Smooth muscle cell (in vitro differentiated cells): Measurements from ENCODE around the gene SLC22A5. TPM values are rescaled to one million over a fixed set of nuclear protein-coding genes. Genes with fewer than 3 reads are reported as not detected.

Experiments used
- DNase-seq: peaks from one replicate; lab custom pipeline; 2025; ENCODE audit not compliant: unreplicated experiment; lab: John Stamatoyannopoulos, UW
- H2AFZ ChIP-seq: fragments of 200-600 bp; sonication (generic); 2 replicates; pipeline ENCODE4 v1.6.0; 2016; ENCODE audit warnings: antibody characterized with exemption, low read depth, mild to moderate bottlenecking
- H3F3A ChIP-seq: fragments of 200-600 bp; sonication (generic); 2 replicates; pipeline ENCODE4 v1.6.0; 2017; ENCODE audit warnings: antibody characterized with exemption, low read depth
- H3K27ac ChIP-seq: fragments of 200-600 bp; sonication (generic); 2 replicates; pipeline ENCODE4 v1.5.1; 2016; ENCODE audit warnings: low read depth, mild to moderate bottlenecking
- H3K27me3 ChIP-seq: fragments of 200-600 bp; sonication (generic); 2 replicates; pipeline ENCODE4 v1.6.1; 2016; ENCODE audit warnings: low read depth, mild to moderate bottlenecking
- H3K36me3 ChIP-seq: fragments of 200-600 bp; sonication (generic); 2 replicates; pipeline ENCODE4 v1.5.1; 2016; ENCODE audit warnings: low read depth
- H3K4me1 ChIP-seq: fragments of 200-600 bp; sonication (generic); 2 replicates; pipeline ENCODE4 v1.5.1; 2016; ENCODE audit warnings: low read depth
- H3K4me2 ChIP-seq: fragments of 200-600 bp; sonication (generic); 2 replicates; pipeline ENCODE4 v1.6.0; 2016; ENCODE audit warnings: mild to moderate bottlenecking
- H3K4me3 ChIP-seq: fragments of 200-600 bp; sonication (generic); 2 replicates; pipeline ENCODE4 v1.5.1; 2016; ENCODE audit warnings: mild to moderate bottlenecking
- H3K79me2 ChIP-seq: fragments of 200-600 bp; sonication (generic); 2 replicates; pipeline ENCODE4 v1.6.0; 2016; ENCODE audit warnings: low read depth, mild to moderate bottlenecking
- H3K9ac ChIP-seq: fragments of 200-600 bp; sonication (generic); 2 replicates; pipeline ENCODE4 v1.6.0; 2016; ENCODE audit warnings: low read depth
- H3K9me3 ChIP-seq: fragments of 200-600 bp; sonication (generic); replicated peaks from 2 replicates; pipeline ENCODE4 v1.5.1; 2016; ENCODE audit warnings: low read depth
- H4K20me1 ChIP-seq: fragments of 200-600 bp; sonication (generic); 2 replicates; pipeline ENCODE4 v1.6.0; 2016; ENCODE audit warnings: low read depth
- CTCF ChIP-seq: fragments of 200-600 bp; sonication (generic); IDR thresholded peaks from 2 replicates; pipeline ENCODE4 v1.5.1; 2017; ENCODE audit warnings: borderline replicate concordance, mild to moderate bottlenecking, antibody characterized with exemption; ENCODE audit not compliant: insufficient read depth, poor library complexity, severe bottlenecking
- WGBS: methylation state at CpG from one replicate; pipeline ENCODE4 v1.1.7; 2016; ENCODE audit warnings: low lambda C conversion rate; 5-methylcytosine and 5-hydroxymethylcytosine counted together
- polyA plus RNA-seq: library from polyadenylated mRNA; unstranded; fragments of >200 nt; fragmentation: Nextera tagmentation; extraction: Ambion mirVana; gene quantifications from 2 replicates; pipeline ENCODE4 v1.2.1, GENCODE V29; 2016
- total RNA-seq: library from RNA; depleted of rRNA; stranded (reverse); fragments of >200 nt; gene quantifications from 2 replicates; pipeline ENCODE4 v1.2.3, GENCODE V29; 2014

Gene SLC22A5
- total and polyA plus RNA-seq, 2 experiments from 2014 or later: 1.5 to 4.6 TPM

GRCh38 chr5:132369007-132369473, 470 bp upstream of the SLC22A5 start:
- Histone ChIP-seq H3K4me3 (peak overlapping the region; percentile 71), H3K4me1 (peaks cover 5% of the 10 kb centered on the region), H3K79me2 (no peaks in the 10 kb centered on the region), H3K4me2 (peak overlapping the region; percentile 97), H3K27ac (no peak overlapping the region), H3K36me3 (no peaks in the 10 kb centered on the region), H3K9me3 (no peaks in the 10 kb centered on the region), H2AFZ (peak overlapping the region; percentile 93), H3K9ac (peak overlapping the region; percentile 26), H3F3A (no peaks in the 10 kb centered on the region), H3K27me3 (no peaks in the 10 kb centered on the region), H4K20me1 (peaks cover 5% of the 10 kb centered on the region)
- WGBS: 26% methylated on average over 9 of the region's 9 CpGs
- DNase-seq: no peak
- TF ChIP-seq CTCF: no peak

GRCh38 chr5:132370181-132370970, 866 bp downstream of the SLC22A5 start:
- Histone ChIP-seq H3K27me3 (no peaks in the 10 kb centered on the region), H3K4me3 (peak overlapping the region; percentile 71), H3K27ac (no peak overlapping the region), H2AFZ (peak overlapping the region; percentile 93), H3K79me2 (no peaks in the 10 kb centered on the region), H3K9ac (peak overlapping the region; percentile 42), H3K4me2 (peak overlapping the region; percentile 97), H3F3A (no peaks in the 10 kb centered on the region), H3K36me3 (no peaks in the 10 kb centered on the region), H3K4me1 (peaks cover 5% of the 10 kb centered on the region), H3K9me3 (no peaks in the 10 kb centered on the region), H4K20me1 (peaks cover 5% of the 10 kb centered on the region)
- no peak for DNase-seq
- no peak for TF ChIP-seq CTCF
- 20% methylated on average over 34 of the region's 34 CpGs for WGBS

- H3K79me2 ChIP-seq: no peaks in the 10 kb centered on the region
- DNase-seq: no peak
- H3K27me3 ChIP-seq: no peaks in the 10 kb centered on the region
- peaks cover 5% of the 10 kb centered on the region for H3K4me1 ChIP-seq
- no peak overlapping the region for H2AFZ ChIP-seq
- no peaks in the 10 kb centered on the region for H3K9me3 ChIP-seq
- H4K20me1 ChIP-seq: peaks cover 5% of the 10 kb centered on the region
- H3K4me2 ChIP-seq: no peak overlapping the region
- no peaks in the 10 kb centered on the region for H3K36me3 ChIP-seq
- no peak for TF ChIP-seq CTCF
- H3K27ac ChIP-seq: no peak overlapping the region
- H3F3A ChIP-seq: no peaks in the 10 kb centered on the region
- WGBS: 91% methylated on average over 19 of the region's 19 CpGs
- no peak overlapping the region for H3K9ac ChIP-seq
- peak overlapping the region; percentile 71 for H3K4me3 ChIP-seq
These were observed 1.6 kb downstream of the SLC22A5 start for GRCh38 chr5:132370971-132371602.
